CD4-positive, alpha-beta memory T cell (primary cell): Measurements from ENCODE around the gene LKAAEAR1. TPM values are rescaled to one million over a fixed set of nuclear protein-coding genes. Genes with fewer than 3 reads are reported as not detected.
A peak's percentile ranks its signal among the peaks of the same experiment; 100 is the strongest.

Experiments used
- CTCF ChIA-PET: fragments of 350-600 bp; sonication (Branson Sonifier 250); formaldehyde crosslinking; loops from one replicate; lab custom pipeline; 2021; ENCODE audit warnings: inconsistent platforms; ENCODE audit not compliant: partially characterized antibody; lab: Charles Lee
- POLR2A ChIA-PET: fragments of 350-600 bp; sonication (Branson Sonifier 250); formaldehyde crosslinking; loops from one replicate; lab custom pipeline; 2021; ENCODE audit not compliant: partially characterized antibody; lab: Charles Lee
- DNase-seq, 5 donors: peaks; one replicate each; pipeline versions ENCODE4 v3.0.0 to v3.0.0-alpha.2; 2020 to 2022; ENCODE audit warnings: mixed read lengths in 1 of 5
- H3K27ac ChIP-seq: one replicate; pipeline ENCODE4 v1.7.0; 2013; ENCODE audit warnings: low read depth, low read length
- H3K27me3 ChIP-seq: 2 replicates; pipeline ENCODE4 v1.7.0; 2013; ENCODE audit warnings: mild to moderate bottlenecking, low read length, moderate library complexity; ENCODE audit not compliant: insufficient read depth
- H3K36me3 ChIP-seq: 2 replicates; pipeline ENCODE4 v1.7.0; 2013; ENCODE audit warnings: mild to moderate bottlenecking, low read length, moderate library complexity; ENCODE audit not compliant: insufficient read depth
- H3K4me1 ChIP-seq: 2 replicates; pipeline ENCODE4 v1.7.0; 2013; ENCODE audit warnings: mild to moderate bottlenecking, low read length, moderate library complexity; ENCODE audit not compliant: insufficient read depth
- H3K4me3 ChIP-seq, 2 donors: one replicate each; pipeline ENCODE4 v1.7.0; 2013; ENCODE audit warnings: low read length in 2 of 2, mild to moderate bottlenecking in 1 of 2
- H3K9me3 ChIP-seq, 2 donors: one replicate each; pipeline ENCODE4 v1.7.0; 2013; ENCODE audit warnings: low read length in 2 of 2, control low read depth in 1 of 2; ENCODE audit not compliant: control insufficient read depth in 1 of 2
- H3K27ac Mint-ChIP-seq, 7 donors: one replicate each; pipeline ENCODE4 v1.8.0; 2020 to 2021; ENCODE audit warnings: mixed read lengths in 7 of 7, mild to moderate bottlenecking in 6 of 7, inconsistent platforms in 3 of 7, moderate library complexity in 3 of 7
- H3K27me3 Mint-ChIP-seq, 2 donors: one replicate each; pipeline ENCODE4 v1.8.0; 2020 to 2021; ENCODE audit warnings: mixed read lengths in 2 of 2
- H3K36me3 Mint-ChIP-seq, 2 donors: one replicate each; pipeline ENCODE4 v1.8.0; 2020 to 2021; ENCODE audit warnings: mixed read lengths in 2 of 2, inconsistent platforms in 1 of 2, mild to moderate bottlenecking in 1 of 2
- H3K4me1 Mint-ChIP-seq, 4 donors: one replicate each; pipeline ENCODE4 v1.8.0; 2020 to 2021; ENCODE audit warnings: mixed read lengths in 4 of 4, mild to moderate bottlenecking in 1 of 4
- H3K4me3 Mint-ChIP-seq, 8 donors: one replicate each; pipeline ENCODE4 v1.8.0; 2020 to 2021; ENCODE audit warnings: mixed read lengths in 8 of 8, mild to moderate bottlenecking in 7 of 8, moderate library complexity in 6 of 8, inconsistent platforms in 3 of 8
- H3K9me3 Mint-ChIP-seq, 8 donors: one replicate each; pipeline ENCODE4 v1.8.0; 2020 to 2021; ENCODE audit warnings: mixed read lengths in 8 of 8, mild to moderate bottlenecking in 5 of 8, inconsistent platforms in 3 of 8, moderate library complexity in 1 of 8
- intact Hi-C: fragments of 100-400 bp; cut with micrococcal nuclease; formaldehyde crosslinking; loops from one replicate; pipeline ENCODE4 v1.15.1; 2023
- polyA plus RNA-seq, 2 donors: library from polyadenylated mRNA; unstranded; fragments of 300-500 nt; fragmentation: Illumina TruSeq; gene quantifications; one replicate each; pipeline ENCODE4 v1.2.3, GENCODE V29; 2021
- total RNA-seq, 2 experiments: library from RNA; stranded (reverse); gene quantifications; one replicate each; pipeline ENCODE4 v1.2.3, GENCODE V29; 2021

The LKAAEAR1 gene
- total and polyA plus RNA-seq, 4 experiments from 2014 or later = 0.30 to 0.63 (median 0.39) TPM; not detected in 1

DNA sequence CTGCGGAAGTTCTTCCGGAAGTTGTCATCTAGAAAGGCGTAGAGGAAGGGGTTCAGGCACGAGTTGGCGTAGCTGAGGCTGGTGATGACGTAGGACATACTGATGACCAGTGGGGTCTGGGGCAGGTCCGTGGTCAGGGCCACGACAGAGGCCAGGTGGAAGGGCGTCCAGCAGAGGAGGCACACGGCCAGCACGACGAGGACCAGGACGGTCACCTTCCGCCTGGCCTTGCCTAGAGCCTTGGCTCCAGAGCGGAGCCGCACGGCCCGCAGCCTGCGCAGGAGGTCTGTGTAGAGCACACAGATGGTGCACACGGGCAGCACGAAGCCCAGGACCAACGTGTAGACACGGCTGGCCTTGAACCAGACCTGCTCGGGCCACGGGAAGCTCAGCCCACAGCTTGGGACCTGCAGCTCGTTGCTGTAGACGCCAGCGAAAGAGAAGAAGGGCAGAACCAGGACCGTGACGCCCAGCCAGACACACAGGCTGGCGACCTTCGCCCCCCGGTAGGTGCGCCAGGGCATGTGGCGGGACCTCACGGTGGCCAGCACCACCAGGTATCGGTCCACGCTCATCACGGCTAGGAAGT is 21.7 kb upstream of the LKAAEAR1 start:
- Mint-ChIP-seq H3K4me1 (peaks cover 2 to 10% (median 5%) of the 10 kb centered on the region in 4 donors), H3K9me3 (no peaks in the 10 kb centered on the region), H3K27me3 (peaks cover 12 to 14% of the 10 kb centered on the region in 2 donors), H3K4me3 (no peak overlapping the region), H3K27ac (no peak overlapping the region), H3K36me3 (no peaks in the 10 kb centered on the region)
- ChIA-PET POLR2A (no interaction called here), CTCF (no interaction called here)
- H3K9me3 ChIP-seq = no peaks in the 10 kb centered on the region
- intact Hi-C loops = no loop called here
- no peak overlapping the region for H3K4me3 ChIP-seq
- peaks cover 6% of the 10 kb centered on the region for H3K4me1 ChIP-seq
- H3K27ac ChIP-seq = no peak overlapping the region
- peaks cover 10% of the 10 kb centered on the region for H3K27me3 ChIP-seq
- no peaks in the 10 kb centered on the region for H3K36me3 ChIP-seq
- no peak for DNase-seq

DNA sequence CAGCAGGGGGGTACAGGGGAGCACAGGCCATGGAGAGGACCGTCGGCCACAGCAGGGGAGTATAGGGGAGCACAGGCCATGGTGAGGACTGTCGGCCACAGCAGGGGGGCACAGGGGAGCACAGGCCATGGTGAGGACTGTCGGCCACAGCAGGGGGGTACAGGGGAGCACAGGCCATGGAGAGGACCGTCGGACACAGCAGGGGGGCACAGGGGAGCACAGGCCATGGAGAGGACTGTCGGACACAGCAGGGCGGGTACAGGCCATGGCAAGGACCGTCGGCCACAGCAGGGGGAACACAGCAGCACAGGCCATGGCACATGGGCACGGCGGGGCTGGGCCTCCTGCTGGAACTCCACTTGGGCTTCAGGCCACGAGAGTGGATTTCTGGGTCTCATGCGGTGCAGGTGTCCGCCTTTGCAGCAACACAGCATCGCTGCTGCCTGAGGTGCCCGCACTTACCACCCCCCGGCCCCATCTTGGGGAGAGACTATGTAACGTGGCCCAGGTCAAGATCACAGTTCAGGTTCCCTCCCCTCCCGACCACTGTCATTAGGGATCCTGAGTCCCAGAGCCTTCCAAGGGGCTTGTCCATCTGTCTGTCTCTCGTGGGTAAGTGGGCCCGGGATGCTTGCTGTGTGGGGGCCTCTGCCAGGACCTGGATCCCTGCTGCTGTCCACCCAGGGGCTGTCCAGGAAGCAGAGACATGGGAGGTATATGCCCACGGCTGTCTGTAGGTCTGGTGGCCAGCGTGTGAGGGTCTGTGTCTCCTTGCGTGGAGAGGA is 20.7 kb upstream of the LKAAEAR1 start:
- DNase-seq = peak in 1 of 5 donors; percentile 10
- ChIA-PET POLR2A (no interaction called here), CTCF (no interaction called here)
- H3K36me3 ChIP-seq = no peaks in the 10 kb centered on the region
- no peaks in the 10 kb centered on the region for H3K9me3 ChIP-seq
- H3K27me3 ChIP-seq = peaks cover 11% of the 10 kb centered on the region
- no peaks in the 10 kb centered on the region for H3K9me3 Mint-ChIP-seq
- no peak overlapping the region for H3K4me3 Mint-ChIP-seq
- intact Hi-C loops = no loop called here
- no peaks in the 10 kb centered on the region for H3K36me3 Mint-ChIP-seq
- H3K27ac ChIP-seq = no peak overlapping the region
- H3K4me1 Mint-ChIP-seq = peaks cover 2 to 10% (median 7%) of the 10 kb centered on the region in 4 donors
- H3K4me3 ChIP-seq = no peak overlapping the region
- H3K27ac Mint-ChIP-seq = no peak overlapping the region
- peaks cover 12 to 15% of the 10 kb centered on the region in 2 donors for H3K27me3 Mint-ChIP-seq
- H3K4me1 ChIP-seq = peaks cover 17% of the 10 kb centered on the region

DNA sequence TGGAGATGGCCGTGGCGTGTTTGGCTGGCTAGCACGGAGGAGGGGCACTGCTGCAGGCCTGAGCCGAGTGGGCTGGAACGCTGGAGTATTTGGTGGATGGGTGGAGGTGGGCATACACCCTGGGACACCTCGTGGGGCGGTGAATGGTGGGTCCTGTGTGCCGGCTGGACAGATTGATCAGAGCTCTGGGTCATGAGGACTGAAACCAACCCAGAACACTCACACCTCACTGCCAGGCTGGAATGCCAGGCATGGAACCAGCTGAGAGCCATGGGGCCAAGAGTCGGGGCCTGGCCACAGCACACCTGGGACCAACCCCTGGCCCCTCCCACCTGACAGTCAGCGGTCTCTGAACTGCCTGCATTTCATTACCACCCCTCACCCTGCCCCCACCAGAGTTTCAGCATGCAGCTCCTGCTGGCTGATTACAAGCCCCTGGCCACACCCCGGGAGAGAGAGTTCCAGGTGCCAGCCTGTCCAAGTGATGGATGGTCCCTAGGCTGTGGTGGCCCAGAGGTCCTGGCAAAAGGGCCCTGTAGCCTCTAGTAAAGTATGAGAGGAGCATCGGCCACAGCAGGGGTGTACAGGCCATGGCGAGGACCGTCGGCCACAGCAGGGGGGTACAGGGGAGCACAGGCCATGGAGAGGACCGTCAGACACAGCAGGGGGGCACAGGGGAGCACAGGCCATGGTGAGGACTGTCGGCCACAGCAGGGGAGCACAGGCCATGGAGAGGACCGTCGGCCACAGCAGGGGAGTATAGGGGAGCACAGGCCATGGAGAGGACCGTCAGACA is 19.9 kb upstream of the LKAAEAR1 start:
- Histone ChIP-seq H3K27ac (no peak overlapping the region), H3K27me3 (peaks cover 11% of the 10 kb centered on the region), H3K9me3 (no peaks in the 10 kb centered on the region), H3K4me3 (no peak overlapping the region), H3K4me1 (peaks cover 20% of the 10 kb centered on the region), H3K36me3 (no peaks in the 10 kb centered on the region)
- ChIA-PET POLR2A (no interaction called here), CTCF (no interaction called here)
- Mint-ChIP-seq H3K27ac (no peak overlapping the region), H3K4me1 (peaks cover 2 to 10% (median 7%) of the 10 kb centered on the region in 4 donors), H3K36me3 (no peaks in the 10 kb centered on the region), H3K9me3 (no peaks in the 10 kb centered on the region), H3K27me3 (peaks cover 12 to 15% of the 10 kb centered on the region in 2 donors), H3K4me3 (peak overlapping the region in 1 of 8 donors; percentile 15)
- intact Hi-C loops = loop anchor here (2.0 kb wide), 1 partner anchor 17 kb away; no protein-coding TSS in a partner anchor
- DNase-seq = no peak

DNA sequence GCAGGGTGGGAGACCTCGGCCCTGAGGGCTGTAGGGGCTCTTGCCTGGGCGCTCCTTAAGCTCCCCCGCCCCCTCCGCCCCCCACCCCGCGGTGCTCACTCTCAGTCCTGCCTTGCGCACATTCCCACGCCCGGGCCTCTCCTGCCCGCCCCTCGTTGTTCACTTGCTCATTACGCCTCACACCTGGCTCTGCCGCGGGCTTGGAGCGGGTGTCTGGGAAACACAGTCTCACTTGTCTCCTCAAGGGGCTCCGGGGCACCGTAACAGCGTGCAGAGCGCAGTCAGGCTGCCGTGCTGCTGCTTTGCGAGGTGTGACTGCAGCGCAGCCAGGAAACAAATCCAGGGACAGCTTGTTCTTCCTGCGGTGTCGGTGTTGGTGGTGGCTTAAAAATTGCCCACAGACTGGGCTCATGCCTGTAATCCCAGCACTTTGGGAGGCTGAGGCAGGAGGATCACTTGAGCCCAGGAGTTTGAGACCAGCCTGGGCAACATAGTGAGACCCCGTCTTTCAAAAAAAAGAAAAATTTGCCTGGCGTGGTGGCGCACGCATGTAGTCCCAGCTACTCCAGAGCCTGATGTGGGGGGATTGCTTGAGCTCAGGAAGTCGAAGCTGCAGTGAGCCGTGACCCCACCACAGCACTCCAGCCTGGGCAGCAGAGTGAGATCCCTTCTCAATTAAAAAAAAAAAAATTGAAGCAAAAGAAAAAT is 18.6 kb upstream of the LKAAEAR1 start:
- Mint-ChIP-seq H3K27ac (no peak overlapping the region), H3K4me1 (peaks cover 0 to 10% (median 7%) of the 10 kb centered on the region in 4 donors), H3K4me3 (peak overlapping the region in 4 of 8 donors; percentile 44 to 64 (median 55)), H3K27me3 (peaks cover 12 to 15% of the 10 kb centered on the region in 2 donors), H3K9me3 (no peaks in the 10 kb centered on the region), H3K36me3 (no peaks in the 10 kb centered on the region)
- H3K27me3 ChIP-seq = peaks cover 11% of the 10 kb centered on the region
- peaks cover 20% of the 10 kb centered on the region for H3K4me1 ChIP-seq
- DNase-seq = no peak
- intact Hi-C loops = loop anchor here (2.0 kb wide), 1 partner anchor 18 kb away; no protein-coding TSS in a partner anchor
- ChIA-PET CTCF (no interaction called here), POLR2A (no interaction called here)
- H3K27ac ChIP-seq = no peak overlapping the region
- H3K36me3 ChIP-seq = no peaks in the 10 kb centered on the region
- H3K9me3 ChIP-seq = no peaks in the 10 kb centered on the region
- H3K4me3 ChIP-seq = no peak overlapping the region

DNA sequence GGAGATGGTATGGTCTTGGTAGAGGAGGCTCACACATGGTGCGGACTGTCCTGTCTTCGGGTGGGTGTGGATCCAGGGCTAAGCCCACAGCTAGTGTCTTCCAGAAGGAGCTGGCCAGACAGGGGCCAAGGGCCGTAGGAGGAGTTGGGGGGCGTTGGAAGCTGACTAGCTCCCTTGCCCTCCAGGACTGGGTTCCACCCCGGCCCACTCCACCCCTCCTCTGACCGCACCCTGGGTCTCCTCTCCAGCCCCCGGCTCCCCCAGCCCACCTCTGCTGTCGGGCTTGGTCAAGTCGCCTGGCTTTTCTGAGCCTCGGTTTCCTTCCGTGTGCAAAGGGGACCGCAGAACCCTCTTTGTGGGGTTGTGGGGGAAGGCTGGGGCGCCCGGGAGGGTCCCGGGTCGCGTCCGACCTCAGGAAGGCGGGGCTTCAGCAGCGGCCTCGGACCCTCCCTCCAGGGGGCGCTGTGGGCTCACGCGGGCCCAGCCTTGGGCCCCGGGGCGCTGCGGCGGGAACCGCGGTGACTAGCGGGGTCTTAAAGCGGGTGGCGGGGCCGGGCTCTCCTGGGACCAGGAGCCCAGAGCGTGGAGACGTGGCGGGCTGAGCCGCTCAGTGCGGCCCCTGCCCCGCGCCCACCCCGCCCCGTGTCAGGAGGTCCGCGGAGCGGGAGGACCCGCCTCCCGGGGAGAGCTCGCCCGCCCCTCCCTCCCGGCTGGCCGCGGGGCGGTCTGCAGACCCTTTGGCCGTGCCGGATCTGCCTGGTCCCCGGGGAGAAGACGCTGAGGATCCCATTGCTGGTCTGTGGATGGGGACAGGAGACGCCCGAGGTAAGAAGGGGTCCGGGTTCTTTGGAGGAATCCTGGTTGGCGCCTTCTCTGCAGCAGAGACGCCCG is 17.8 kb upstream of the LKAAEAR1 start:
- ChIA-PET CTCF (interaction anchor here (0.8 to 1.4 kb wide), 5 partner anchors 9 to 20 kb away, joined by 3 to 4 read pairs (median 3); partner anchors contain the start of gene LKAAEAR1), POLR2A (no interaction called here)
- Histone ChIP-seq H3K27me3 (peaks cover 11% of the 10 kb centered on the region), H3K27ac (no peak overlapping the region), H3K4me1 (peaks cover 20% of the 10 kb centered on the region), H3K36me3 (no peaks in the 10 kb centered on the region), H3K9me3 (no peaks in the 10 kb centered on the region), H3K4me3 (no peak overlapping the region)
- Mint-ChIP-seq H3K27me3 (peaks cover 12 to 15% of the 10 kb centered on the region in 2 donors), H3K4me1 (peaks cover 0 to 10% (median 7%) of the 10 kb centered on the region in 4 donors), H3K27ac (peak overlapping the region in 2 of 7 donors; percentile 47 to 51), H3K36me3 (peaks cover 0 to under 1% of the 10 kb centered on the region in 2 donors), H3K9me3 (no peaks in the 10 kb centered on the region), H3K4me3 (peak overlapping the region in 4 of 8 donors; percentile 44 to 60 (median 49))
- DNase-seq = peak in 4 of 5 donors; percentile 50 to 64 (median 55)
- intact Hi-C loops = loop anchor here (2.0 kb wide), 1 partner anchor 19 kb away; no protein-coding TSS in a partner anchor
